Colonic mucosa (tissue), 4 donors: ENCODE data around the gene SLC17A3. TPM values are rescaled to one million over a fixed set of nuclear protein-coding genes. Genes with fewer than 3 reads are reported as not detected.

Experiments used
- DNase-seq: peaks from one replicate; pipeline ENCODE4 v3.0.0-alpha.2; 2020
- H3K27ac ChIP-seq: fragments of 200-600 bp; one replicate; pipeline ENCODE4 v1.8.0; 2021
- H3K27me3 ChIP-seq: fragments of 200-600 bp; one replicate; pipeline ENCODE4 v1.8.0; 2021
- H3K36me3 ChIP-seq: fragments of 200-600 bp; one replicate; pipeline ENCODE4 v1.8.0; 2021
- H3K4me1 ChIP-seq: fragments of 200-600 bp; one replicate; pipeline ENCODE4 v1.8.0; 2021; ENCODE audit warnings: mild to moderate bottlenecking
- H3K4me3 ChIP-seq: fragments of 200-600 bp; one replicate; pipeline ENCODE4 v1.8.0; 2021
- H3K9ac ChIP-seq, 2 donors: one replicate each; pipeline ENCODE4 v1.7.0; 2013; ENCODE audit warnings: control low read depth in 2 of 2, low read depth in 2 of 2, low read length in 2 of 2
- H3K9me3 ChIP-seq: fragments of 200-600 bp; one replicate; pipeline ENCODE4 v1.8.0; 2021
- intact Hi-C: fragments of 100-400 bp; cut with DNase I; formaldehyde crosslinking; loops from one replicate; pipeline ENCODE4 v1.14.1; 2022
- total RNA-seq, 2 donors: library from RNA; stranded (reverse); fragmentation: NEBNext Ultra II Directional in 1 of 2; extraction: Animal tissue kit (Norgen Biotek cat#: 25700) in 1 of 2; gene quantifications; one replicate each; pipeline ENCODE4 v1.2.1, GENCODE V29; 2021
- TF ChIP-seq, protein P1 (sequence below): fragments of 200-600 bp; IDR thresholded peaks from one replicate; pipeline ENCODE4 v1.8.0; 2022; ENCODE audit warnings: antibody characterized with exemption, mild to moderate bottlenecking
- donor health status: healthy.
- donor health status: DM: no; HTN: no; CAD: no.
- donor health status: DM: no; HTN: no; CAD: no.

SLC17A3 gene
- total RNA-seq, 2 donors from 2014 or later, result not detected

DNA sequence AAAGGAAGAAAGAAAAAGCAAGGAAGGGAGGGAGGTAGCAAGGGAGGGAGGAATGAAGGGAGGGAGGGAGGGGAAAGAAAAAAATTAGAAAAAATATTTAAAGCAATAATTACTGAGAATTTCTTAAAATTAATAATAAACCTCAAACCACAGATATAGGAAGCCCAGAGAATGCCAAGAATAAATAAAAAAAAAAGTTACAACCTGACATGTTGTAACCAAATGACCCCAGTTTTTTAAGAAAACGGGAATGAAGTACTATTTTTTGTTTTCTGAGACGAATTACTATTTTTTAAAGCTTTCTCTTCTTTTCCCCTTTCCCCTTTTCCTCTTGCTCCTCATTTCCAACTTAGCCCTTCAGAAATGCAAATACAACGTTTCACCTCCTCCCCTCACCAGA, 58.8 kb downstream of the SLC17A3 start:
- Histone ChIP-seq H3K27me3 (no peaks in the 10 kb centered on the region), H3K4me1 (no peaks in the 10 kb centered on the region), H3K27ac (no peak overlapping the region), H3K4me3 (no peak overlapping the region), H3K9ac (no peak overlapping the region), H3K9me3 (no peaks in the 10 kb centered on the region), H3K36me3 (no peaks in the 10 kb centered on the region)
- intact Hi-C loops, result no loop called here
- TF ChIP-seq, protein P1, sequence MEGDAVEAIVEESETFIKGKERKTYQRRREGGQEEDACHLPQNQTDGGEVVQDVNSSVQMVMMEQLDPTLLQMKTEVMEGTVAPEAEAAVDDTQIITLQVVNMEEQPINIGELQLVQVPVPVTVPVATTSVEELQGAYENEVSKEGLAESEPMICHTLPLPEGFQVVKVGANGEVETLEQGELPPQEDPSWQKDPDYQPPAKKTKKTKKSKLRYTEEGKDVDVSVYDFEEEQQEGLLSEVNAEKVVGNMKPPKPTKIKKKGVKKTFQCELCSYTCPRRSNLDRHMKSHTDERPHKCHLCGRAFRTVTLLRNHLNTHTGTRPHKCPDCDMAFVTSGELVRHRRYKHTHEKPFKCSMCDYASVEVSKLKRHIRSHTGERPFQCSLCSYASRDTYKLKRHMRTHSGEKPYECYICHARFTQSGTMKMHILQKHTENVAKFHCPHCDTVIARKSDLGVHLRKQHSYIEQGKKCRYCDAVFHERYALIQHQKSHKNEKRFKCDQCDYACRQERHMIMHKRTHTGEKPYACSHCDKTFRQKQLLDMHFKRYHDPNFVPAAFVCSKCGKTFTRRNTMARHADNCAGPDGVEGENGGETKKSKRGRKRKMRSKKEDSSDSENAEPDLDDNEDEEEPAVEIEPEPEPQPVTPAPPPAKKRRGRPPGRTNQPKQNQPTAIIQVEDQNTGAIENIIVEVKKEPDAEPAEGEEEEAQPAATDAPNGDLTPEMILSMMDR, result no peak
- no peak for DNase-seq

DNA sequence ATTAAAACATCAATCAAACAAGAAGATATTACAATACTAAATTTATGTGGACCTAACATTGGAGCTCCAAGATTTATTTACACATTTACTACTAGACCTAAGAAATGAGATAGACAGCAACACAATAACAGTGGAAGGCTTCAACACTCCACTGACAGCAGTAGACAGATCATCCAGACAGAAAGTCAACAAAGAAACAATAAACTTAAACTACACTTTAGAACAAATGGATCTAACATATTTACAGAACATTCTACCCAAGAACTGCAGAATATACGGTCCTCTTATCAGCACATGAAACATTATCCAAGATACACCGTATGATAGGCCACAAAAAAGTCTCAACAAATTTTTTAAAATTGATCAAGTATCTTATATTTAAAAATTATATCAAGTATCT, 69.2 kb downstream of the SLC17A3 start:
- no peaks in the 10 kb centered on the region for H3K4me1 ChIP-seq
- no peak overlapping the region for H3K4me3 ChIP-seq
- H3K36me3 ChIP-seq, result no peaks in the 10 kb centered on the region
- no peak for DNase-seq
- H3K27ac ChIP-seq, result no peak overlapping the region
- H3K9ac ChIP-seq, result no peak overlapping the region
- H3K9me3 ChIP-seq, result no peaks in the 10 kb centered on the region
- TF ChIP-seq, protein P1, result no peak
- no peaks in the 10 kb centered on the region for H3K27me3 ChIP-seq
- intact Hi-C loops, result no loop called here

DNA sequence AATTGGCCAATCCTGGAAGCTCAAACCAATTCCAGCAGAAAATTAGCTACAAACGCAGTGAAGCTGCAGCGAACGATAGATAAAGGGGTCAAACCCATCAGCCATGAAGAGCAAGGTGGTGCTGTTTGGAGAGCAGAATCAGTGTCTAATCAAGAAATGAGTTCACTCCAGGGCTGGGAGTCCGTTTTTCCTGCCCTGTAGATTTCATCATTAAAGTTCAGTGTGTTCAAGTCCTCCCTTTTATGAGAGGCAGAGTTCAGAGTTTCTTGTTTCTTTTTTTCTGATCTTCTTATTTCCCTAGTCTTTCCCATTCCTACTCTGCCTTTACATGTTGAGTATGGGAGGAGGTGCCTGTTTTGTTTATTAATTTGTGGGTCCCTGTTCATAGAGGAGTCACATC, 72.6 kb downstream of the SLC17A3 start:
- Histone ChIP-seq H3K4me3 (no peak overlapping the region), H3K9ac (no peak overlapping the region), H3K27me3 (no peaks in the 10 kb centered on the region), H3K27ac (no peak overlapping the region), H3K9me3 (no peaks in the 10 kb centered on the region), H3K4me1 (no peaks in the 10 kb centered on the region), H3K36me3 (no peaks in the 10 kb centered on the region)
- intact Hi-C loops, result no loop called here
- no peak for DNase-seq
- TF ChIP-seq, protein P1, result no peak

Other genes with a start within 250 kb of the SLC17A3 start
- 1 to 10 TPM; 4.6 to 8.1 TPM for gene SCGN, start 222.0 kb downstream of the SLC17A3 start, total RNA-seq
- gene SLC17A4, start 119.5 kb downstream of the SLC17A3 start, total RNA-seq, result 10 to 100 TPM; 11.3 to 27.7 TPM
- not detected for gene SLC17A1, start 42.2 kb downstream of the SLC17A3 start, total RNA-seq
- not detected for gene SLC17A2, start 56.4 kb upstream of the SLC17A3 start, total RNA-seq
- gene TRIM38, start 88.6 kb upstream of the SLC17A3 start, total RNA-seq, result 10 to 100 TPM in 1 of 2 donors, 1 to 10 TPM in 1; 9.7 to 13.4 TPM
- 10 to 100 TPM; 11.1 to 11.8 TPM for gene HFE, start 213.2 kb upstream of the SLC17A3 start, total RNA-seq